H1 (cell line): Measurements from ENCODE around the gene COLQ. TPM values are rescaled to one million over a fixed set of nuclear protein-coding genes. Genes with fewer than 3 reads are reported as not detected.

Experiments used
- BCL11A ChIP-seq, 2 experiments: IDR thresholded peaks; one replicate each; pipeline ENCODE4 v1.6.1; 2011; ENCODE audit warnings: low read depth in 2 of 2, low read length in 2 of 2, mild to moderate bottlenecking in 2 of 2
- CEBPB ChIP-seq: IDR thresholded peaks from 2 replicates; pipeline ENCODE4 v1.6.1; 2012; ENCODE audit warnings: low read depth, low read length
- KDM1A ChIP-seq: fragments of 200-600, 300-600 bp; sonication (generic); IDR thresholded peaks from 2 replicates; pipeline ENCODE4 v1.7.1; 2016; ENCODE audit warnings: mild to moderate bottlenecking, low read length, borderline replicate concordance
- KDM5A ChIP-seq: fragments of 200-600 bp; IDR thresholded peaks from 2 replicates; pipeline ENCODE4 v1.7.1; 2012; ENCODE audit warnings: mild to moderate bottlenecking, low read length, inconsistent platforms, mixed read lengths
- TAF1 ChIP-seq: IDR thresholded peaks from 2 replicates; pipeline ENCODE4 v1.6.1; 2011; ENCODE audit warnings: mild to moderate bottlenecking, low read depth, low read length
- polyA plus RNA-seq, 7 experiments: library from polyadenylated mRNA; depleted of rRNA in 3 of 7; stranded (reverse) in 5 of 7; unstranded in 2 of 7; fragments of >200 nt in 5 of 7; fragments of 200-250 nt in 2 of 7; gene quantifications; 1 replicate in 5 of 7; 2 replicates in 1 of 7; 4 replicates in 1 of 7; pipeline versions ENCODE4 v1.2.1 to v1.2.3, GENCODE V29; 2011 to 2013; ENCODE audit warnings: missing spikeins in 2 of 7, mixed read lengths in 2 of 7
- total RNA-seq: library from RNA; stranded (reverse); fragmentation: NEBNext Ultra II Directional; extraction: Animal tissue kit (Norgen Biotek cat#: 25700); gene quantifications from 2 replicates; pipeline ENCODE4 v1.2.1, GENCODE V29; 2021
- TF ChIP-seq, protein P1 (sequence below), 3 experiments: IDR thresholded peaks; 1 replicate in 2 of 3; 2 replicates in 1 of 3; pipeline versions ENCODE4 v1.5.1 to v1.6.1; 2011; ENCODE audit warnings: low read length in 3 of 3, mild to moderate bottlenecking in 3 of 3, inconsistent platforms in 2 of 3, low read depth in 1 of 3, moderate library complexity in 1 of 3; ENCODE audit not compliant: insufficient read depth in 1 of 3; ENCODE audit errors: control extremely low read depth in 1 of 3

Gene COLQ
- total and polyA plus RNA-seq, 2 of the 8 experiments (the other 6 are each of a cell fraction or from before 2014, with no cell fraction given): 1.5 to 1.9 TPM

DNA sequence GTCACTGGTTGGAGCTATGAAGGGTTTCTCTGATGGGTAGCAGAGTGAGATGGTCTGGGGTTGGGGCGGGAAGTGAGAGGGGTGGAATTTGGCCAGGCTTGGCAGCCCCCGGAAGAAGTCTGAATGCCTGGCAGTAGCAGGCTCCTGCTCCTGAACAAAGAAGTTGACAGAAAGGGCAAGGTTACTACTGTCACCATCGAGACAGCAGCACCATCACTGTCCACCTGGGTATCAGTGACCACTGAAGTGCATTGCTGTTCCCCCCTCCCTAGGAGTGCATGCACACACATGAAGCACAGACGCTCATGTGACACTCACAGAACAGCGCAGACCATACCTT, 42.9 kb downstream of the COLQ start (continued):
- TF ChIP-seq, protein P1, sequence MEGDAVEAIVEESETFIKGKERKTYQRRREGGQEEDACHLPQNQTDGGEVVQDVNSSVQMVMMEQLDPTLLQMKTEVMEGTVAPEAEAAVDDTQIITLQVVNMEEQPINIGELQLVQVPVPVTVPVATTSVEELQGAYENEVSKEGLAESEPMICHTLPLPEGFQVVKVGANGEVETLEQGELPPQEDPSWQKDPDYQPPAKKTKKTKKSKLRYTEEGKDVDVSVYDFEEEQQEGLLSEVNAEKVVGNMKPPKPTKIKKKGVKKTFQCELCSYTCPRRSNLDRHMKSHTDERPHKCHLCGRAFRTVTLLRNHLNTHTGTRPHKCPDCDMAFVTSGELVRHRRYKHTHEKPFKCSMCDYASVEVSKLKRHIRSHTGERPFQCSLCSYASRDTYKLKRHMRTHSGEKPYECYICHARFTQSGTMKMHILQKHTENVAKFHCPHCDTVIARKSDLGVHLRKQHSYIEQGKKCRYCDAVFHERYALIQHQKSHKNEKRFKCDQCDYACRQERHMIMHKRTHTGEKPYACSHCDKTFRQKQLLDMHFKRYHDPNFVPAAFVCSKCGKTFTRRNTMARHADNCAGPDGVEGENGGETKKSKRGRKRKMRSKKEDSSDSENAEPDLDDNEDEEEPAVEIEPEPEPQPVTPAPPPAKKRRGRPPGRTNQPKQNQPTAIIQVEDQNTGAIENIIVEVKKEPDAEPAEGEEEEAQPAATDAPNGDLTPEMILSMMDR (IDR thresholded peaks at IDR 0.05; ENCODE audit: control extremely low read depth in 1 of 3, insufficient read depth in 1 of 3, low read depth in 1 of 3, low read length in 3 of 3): no peak
- TF ChIP-seq TAF1 (no peak), KDM1A (no peak), BCL11A (IDR thresholded peaks at IDR 0.05; ENCODE audit: low read depth in 2 of 2, low read length in 2 of 2) (no peak), KDM5A (no peak), CEBPB (no peak)
